ENCODE data around the gene ITGA11. TPM values are rescaled to one million over a fixed set of nuclear protein-coding genes. Genes with fewer than 3 reads are reported as not detected.
A peak's percentile ranks its signal among the peaks of the same experiment; 100 is the strongest.

ITGA11 gene
- total RNA-seq, 4 donors from 2014 or later = 0.83 to 3.6 (median 2.0) TPM

- Histone ChIP-seq H3K9me3 (no peaks in the 10 kb centered on the region), H3K27me3 (no peaks in the 10 kb centered on the region), H3K4me1 (peaks cover 29% of the 10 kb centered on the region), H3K4me3 (no peak overlapping the region), H3K27ac (no peak overlapping the region), H3K36me3 (no peaks in the 10 kb centered on the region)
- DNase-seq (ENCODE audit: low spot score in 2 of 2) = no peak
- 71% methylated on average over 2 of the region's 2 CpGs for WGBS
- TF ChIP-seq POLR2AphosphoS5 (IDR thresholded peaks at IDR 0.05) (no peak), CTCF (IDR thresholded peaks at IDR 0.05) (no peak), EP300 (IDR thresholded peaks at IDR 0.05) (no peak), POLR2A (IDR thresholded peaks at IDR 0.05) (no peak)
Measured at GRCh38 chr15:68259883-68260282, 172.1 kb downstream of the ITGA11 start.

- Histone ChIP-seq H3K27me3 (no peaks in the 10 kb centered on the region), H3K4me1 (peaks cover 29% of the 10 kb centered on the region), H3K27ac (no peak overlapping the region), H3K4me3 (no peak overlapping the region), H3K36me3 (no peaks in the 10 kb centered on the region), H3K9me3 (no peaks in the 10 kb centered on the region)
- peak in 1 of 2 donors; percentile 73 for DNase-seq (ENCODE audit: low spot score in 2 of 2)
- no peak for TF ChIP-seq CTCF (IDR thresholded peaks at IDR 0.05)
- 44% methylated on average over 4 of the region's 4 CpGs for WGBS
Measured at GRCh38 chr15:68258692-68259091, 173.3 kb downstream of the ITGA11 start.

- Histone ChIP-seq H3K4me3 (peak overlapping the region; percentile 50), H3K36me3 (no peaks in the 10 kb centered on the region), H3K27me3 (no peaks in the 10 kb centered on the region), H3K9me3 (no peaks in the 10 kb centered on the region), H3K4me1 (peaks cover 38% of the 10 kb centered on the region), H3K27ac (peak overlapping the region; percentile 84)
- DNase-seq (ENCODE audit: low spot score in 2 of 2) = peak; percentile 94 to 96
- TF ChIP-seq POLR2A (IDR thresholded peaks at IDR 0.05) (peak in 1 of 2 donors; percentile 68), EP300 (IDR thresholded peaks at IDR 0.05) (no peak), CTCF (IDR thresholded peaks at IDR 0.05) (no peak), POLR2AphosphoS5 (IDR thresholded peaks at IDR 0.05) (peak; percentile 29 to 92 (median 90))
- WGBS = 8% methylated on average over 39 of the region's 57 CpGs
Measured at GRCh38 chr15:68256675-68257450, 175.1 kb downstream of the ITGA11 start.

GRCh38 chr15:68252925-68253534 lies 178.9 kb downstream of the ITGA11 start:
- Histone ChIP-seq H3K9me3 (no peaks in the 10 kb centered on the region), H3K4me3 (no peak overlapping the region), H3K27ac (no peak overlapping the region), H3K27me3 (no peaks in the 10 kb centered on the region), H3K4me1 (peaks cover 25% of the 10 kb centered on the region), H3K36me3 (no peaks in the 10 kb centered on the region)
- TF ChIP-seq CTCF (IDR thresholded peaks at IDR 0.05) = peak; percentile 84 to 92
- no peak for TF ChIP-seq POLR2AphosphoS5 (IDR thresholded peaks at IDR 0.05)
- no peak for TF ChIP-seq EP300 (IDR thresholded peaks at IDR 0.05)
- no peak for TF ChIP-seq POLR2A (IDR thresholded peaks at IDR 0.05)
- WGBS = 15% methylated on average over 7 of the region's 7 CpGs
- no peak for DNase-seq (ENCODE audit: low spot score in 2 of 2)

GRCh38 chr15:68249058-68249713 lies 182.8 kb downstream of the ITGA11 start:
- Histone ChIP-seq H3K4me3 (no peak overlapping the region), H3K9me3 (no peaks in the 10 kb centered on the region), H3K36me3 (no peaks in the 10 kb centered on the region), H3K27me3 (no peaks in the 10 kb centered on the region), H3K27ac (no peak overlapping the region), H3K4me1 (peaks cover 8% of the 10 kb centered on the region)
- 66% methylated on average over 3 of the region's 3 CpGs for WGBS
- TF ChIP-seq POLR2AphosphoS5 (IDR thresholded peaks at IDR 0.05) = no peak
- no peak for TF ChIP-seq EP300 (IDR thresholded peaks at IDR 0.05)
- TF ChIP-seq POLR2A (IDR thresholded peaks at IDR 0.05) = no peak
- TF ChIP-seq CTCF (IDR thresholded peaks at IDR 0.05) = no peak
- no peak for DNase-seq (ENCODE audit: low spot score in 2 of 2)

Measured in suprapubic skin (tissue), 4 donors.